Natural killer cell (primary cell): ENCODE measurements around the gene KCTD7. TPM values are rescaled to one million over a fixed set of nuclear protein-coding genes. Genes with fewer than 3 reads are reported as not detected.

Source experiments
- ATAC-seq, 3 donors: fragments of 150-1000 bp in 2 of 3; fragments of 200-7000 bp in 1 of 3; cut with Tn5 transposase; 1 replicate in 1 of 3; 2 replicates in 2 of 3; pipeline ENCODE4 v1.10.0; 2021; ENCODE audit warnings: mild to moderate bottlenecking in 2 of 3, moderate library complexity in 2 of 3
- DNase-seq, 2 donors: peaks; one replicate each; pipeline versions ENCODE4 v3.0.0 to v3.0.0-alpha.2; 2013 to 2021; ENCODE audit warnings: mixed read lengths in 1 of 2
- H3K27ac ChIP-seq: one replicate; pipeline ENCODE4 v1.5.1; 2013; ENCODE audit warnings: mild to moderate bottlenecking, low read length
- H3K27me3 ChIP-seq: one replicate; pipeline ENCODE4 v1.6.1; 2013; ENCODE audit warnings: low read length; ENCODE audit not compliant: control insufficient read depth, insufficient read depth
- H3K36me3 ChIP-seq: one replicate; pipeline ENCODE4 v1.6.1; 2013; ENCODE audit warnings: low read length; ENCODE audit not compliant: control insufficient read depth, insufficient read depth
- H3K4me1 ChIP-seq: one replicate; pipeline ENCODE4 v1.6.1; 2013; ENCODE audit warnings: low read length; ENCODE audit not compliant: control insufficient read depth, insufficient read depth
- H3K4me3 ChIP-seq: one replicate; pipeline ENCODE4 v1.5.1; 2013; ENCODE audit warnings: low read length
- H3K9me3 ChIP-seq: one replicate; pipeline ENCODE4 v1.6.1; 2013; ENCODE audit warnings: low read length; ENCODE audit not compliant: control insufficient read depth, insufficient read depth
- H3K27ac Mint-ChIP-seq, 2 donors: one replicate each; pipeline ENCODE4 v1.8.0; 2022; ENCODE audit warnings: mild to moderate bottlenecking in 2 of 2, mixed read lengths in 2 of 2, moderate library complexity in 1 of 2
- H3K27me3 Mint-ChIP-seq, 2 donors: one replicate each; pipeline ENCODE4 v1.8.0; 2022; ENCODE audit warnings: low read depth in 2 of 2, mixed read lengths in 2 of 2
- H3K36me3 Mint-ChIP-seq: one replicate; pipeline ENCODE4 v1.8.0; 2022; ENCODE audit warnings: mixed read lengths
- H3K4me1 Mint-ChIP-seq, 2 donors: one replicate each; pipeline ENCODE4 v1.8.0; 2022; ENCODE audit warnings: mixed read lengths in 2 of 2
- H3K4me3 Mint-ChIP-seq: one replicate; pipeline ENCODE4 v1.8.0; 2022; ENCODE audit warnings: mild to moderate bottlenecking, moderate library complexity, mixed read lengths
- H3K9me3 Mint-ChIP-seq, 2 donors: one replicate each; pipeline ENCODE4 v1.8.0; 2022; ENCODE audit warnings: mixed read lengths in 2 of 2
- WGBS: methylation state at CpG from one replicate; pipeline ENCODE4 v1.1.7; 2013; ENCODE audit warnings: missing lambda C conversion rate; ENCODE audit not compliant: insufficient coverage; 5-methylcytosine and 5-hydroxymethylcytosine counted together
- intact Hi-C: fragments of 100-400 bp; cut with micrococcal nuclease; formaldehyde crosslinking; loops from one replicate; pipeline ENCODE4 v1.14.2; 2022
- total RNA-seq, 4 donors: library from RNA; stranded (reverse); fragments of 120-200 nt in 1 of 4; gene quantifications; one replicate each; pipeline versions ENCODE4 v1.2.3 to v1.2.4, GENCODE V29; 2013 to 2022
- TF ChIP-seq, protein P1 (sequence below): fragments of 200-600 bp; IDR thresholded peaks from one replicate; pipeline ENCODE4 v1.8.0; 2022; ENCODE audit warnings: antibody characterized with exemption

Gene KCTD7
- total RNA-seq, 3 donors from 2014 or later (not counting 1 experiment from before 2014, with no cell fraction given), result 29.3 to 33.0 (median 31.7) TPM

DNA sequence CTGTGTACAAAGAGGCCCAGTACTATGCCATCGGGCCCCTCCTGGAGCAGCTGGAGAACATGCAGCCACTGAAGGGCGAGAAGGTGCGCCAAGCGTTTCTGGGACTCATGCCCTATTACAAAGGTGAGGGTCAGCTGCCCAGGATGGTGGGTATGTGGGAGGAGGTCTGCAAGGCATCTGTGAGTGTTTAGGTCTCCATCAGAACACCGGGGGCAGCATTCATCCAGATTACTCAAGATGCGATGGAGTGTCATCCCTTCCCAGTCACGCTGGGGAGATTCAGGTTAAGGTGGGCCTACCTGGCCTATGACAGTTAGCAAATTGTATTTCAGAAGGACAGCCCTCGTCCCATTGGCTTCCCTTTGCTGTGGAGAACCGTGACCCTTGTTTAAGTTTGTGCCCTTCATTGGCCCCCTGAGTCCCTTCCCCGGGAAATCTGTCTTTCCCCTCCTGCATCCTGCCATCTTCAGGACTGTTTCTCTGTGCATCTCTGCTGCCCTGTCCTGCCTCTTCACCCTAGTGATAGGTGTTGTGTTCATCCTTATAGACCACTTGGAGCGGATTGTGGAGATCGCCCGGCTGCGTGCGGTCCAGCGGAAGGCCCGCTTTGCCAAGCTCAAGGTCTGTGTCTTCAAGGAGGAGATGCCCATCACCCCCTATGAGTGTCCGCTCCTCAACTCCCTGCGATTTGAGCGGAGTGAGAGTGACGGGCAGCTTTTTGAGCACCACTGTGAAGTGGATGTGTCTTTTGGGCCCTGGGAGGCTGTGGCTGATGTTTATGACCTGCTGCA is 9.8 kb downstream of the KCTD7 start:
- no peaks in the 10 kb centered on the region for H3K27me3 ChIP-seq
- Mint-ChIP-seq H3K4me1 (peaks cover 6 to 10% of the 10 kb centered on the region in 2 donors), H3K36me3 (peaks cover 13% of the 10 kb centered on the region), H3K27ac (no peak overlapping the region), H3K9me3 (no peaks in the 10 kb centered on the region), H3K27me3 (no peaks in the 10 kb centered on the region), H3K4me3 (no peak overlapping the region)
- H3K9me3 ChIP-seq, result no peaks in the 10 kb centered on the region
- no peak for ATAC-seq
- H3K4me1 ChIP-seq, result peaks cover 15% of the 10 kb centered on the region
- no peak for DNase-seq
- no peak overlapping the region for H3K4me3 ChIP-seq
- TF ChIP-seq, protein P1, sequence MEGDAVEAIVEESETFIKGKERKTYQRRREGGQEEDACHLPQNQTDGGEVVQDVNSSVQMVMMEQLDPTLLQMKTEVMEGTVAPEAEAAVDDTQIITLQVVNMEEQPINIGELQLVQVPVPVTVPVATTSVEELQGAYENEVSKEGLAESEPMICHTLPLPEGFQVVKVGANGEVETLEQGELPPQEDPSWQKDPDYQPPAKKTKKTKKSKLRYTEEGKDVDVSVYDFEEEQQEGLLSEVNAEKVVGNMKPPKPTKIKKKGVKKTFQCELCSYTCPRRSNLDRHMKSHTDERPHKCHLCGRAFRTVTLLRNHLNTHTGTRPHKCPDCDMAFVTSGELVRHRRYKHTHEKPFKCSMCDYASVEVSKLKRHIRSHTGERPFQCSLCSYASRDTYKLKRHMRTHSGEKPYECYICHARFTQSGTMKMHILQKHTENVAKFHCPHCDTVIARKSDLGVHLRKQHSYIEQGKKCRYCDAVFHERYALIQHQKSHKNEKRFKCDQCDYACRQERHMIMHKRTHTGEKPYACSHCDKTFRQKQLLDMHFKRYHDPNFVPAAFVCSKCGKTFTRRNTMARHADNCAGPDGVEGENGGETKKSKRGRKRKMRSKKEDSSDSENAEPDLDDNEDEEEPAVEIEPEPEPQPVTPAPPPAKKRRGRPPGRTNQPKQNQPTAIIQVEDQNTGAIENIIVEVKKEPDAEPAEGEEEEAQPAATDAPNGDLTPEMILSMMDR, result no peak
- 95% methylated on average over 21 of the region's 21 CpGs for WGBS
- H3K27ac ChIP-seq, result no peak overlapping the region
- peaks cover 71% of the 10 kb centered on the region for H3K36me3 ChIP-seq
- intact Hi-C loops, result no loop called here

DNA sequence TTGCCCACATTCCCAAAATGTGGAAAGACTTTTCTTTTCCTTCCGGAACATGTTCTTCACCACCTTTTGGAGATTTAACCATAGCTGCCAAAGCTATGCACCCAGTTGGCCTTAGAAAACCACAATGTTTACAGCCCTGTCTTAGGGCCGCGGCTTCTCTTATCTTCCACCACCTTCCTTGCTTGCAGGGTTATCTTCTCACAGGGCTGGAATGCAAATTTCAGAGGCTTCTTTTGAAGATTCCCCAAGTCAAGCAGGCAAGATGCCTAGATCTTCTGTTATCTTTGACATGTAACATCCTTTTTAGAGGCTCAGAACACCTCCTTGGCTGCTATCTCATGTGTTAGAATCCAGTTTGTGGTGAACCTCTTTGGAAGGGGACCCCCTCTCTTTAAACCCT is 11.1 kb downstream of the KCTD7 start:
- TF ChIP-seq, protein P1, result no peak
- Mint-ChIP-seq H3K27me3 (no peaks in the 10 kb centered on the region), H3K4me3 (no peak overlapping the region), H3K9me3 (no peaks in the 10 kb centered on the region), H3K4me1 (peaks cover 6 to 9% of the 10 kb centered on the region in 2 donors), H3K36me3 (peaks cover 18% of the 10 kb centered on the region), H3K27ac (peak overlapping the region; percentile 12 to 47)
- WGBS, result 84% methylated on average over 3 of the region's 3 CpGs
- H3K27ac ChIP-seq, result no peak overlapping the region
- DNase-seq, result no peak
- intact Hi-C loops, result no loop called here
- peaks cover 72% of the 10 kb centered on the region for H3K36me3 ChIP-seq
- no peak overlapping the region for H3K4me3 ChIP-seq
- peaks cover 7% of the 10 kb centered on the region for H3K4me1 ChIP-seq
- no peak for ATAC-seq
- H3K27me3 ChIP-seq, result no peaks in the 10 kb centered on the region
- no peaks in the 10 kb centered on the region for H3K9me3 ChIP-seq

DNA sequence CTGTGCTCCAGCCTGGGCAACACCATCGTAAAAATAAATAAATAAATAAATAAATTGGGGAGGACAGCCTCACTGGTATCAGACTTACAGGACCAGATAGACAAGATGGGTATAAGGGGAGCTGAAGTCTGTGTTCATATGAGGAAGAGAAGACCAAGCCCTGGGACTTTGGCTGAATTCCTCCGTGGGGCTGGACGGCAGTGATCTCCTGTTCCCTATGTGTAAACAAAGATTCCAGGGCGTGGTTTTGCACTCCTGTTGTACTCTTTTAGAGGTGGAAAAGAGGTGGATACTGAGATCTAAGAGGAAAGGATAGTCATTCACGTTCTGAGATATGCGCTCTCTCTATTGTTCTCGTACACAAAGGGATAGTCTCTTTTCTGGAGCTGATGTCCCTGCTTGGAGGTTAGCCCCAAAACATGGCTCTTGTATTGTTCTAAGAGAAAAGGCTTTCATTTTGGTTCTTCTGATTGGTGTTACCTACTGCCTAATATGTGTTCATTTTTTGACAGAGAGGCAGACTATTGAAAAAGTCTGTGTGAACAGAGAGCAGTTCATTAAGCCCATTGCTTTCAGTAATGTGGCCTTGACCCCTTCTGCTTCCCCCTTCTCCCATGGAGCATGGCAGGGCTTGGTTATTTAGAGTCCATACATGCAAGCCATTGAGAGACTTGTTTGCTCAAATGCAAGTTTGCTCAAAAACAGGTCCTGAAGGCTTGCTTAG is 12.3 kb downstream of the KCTD7 start:
- H3K4me3 Mint-ChIP-seq, result no peak overlapping the region
- TF ChIP-seq, protein P1, result no peak
- H3K4me1 Mint-ChIP-seq, result peaks cover 6 to 9% of the 10 kb centered on the region in 2 donors
- H3K4me1 ChIP-seq, result peaks cover 3% of the 10 kb centered on the region
- H3K27ac Mint-ChIP-seq, result peak overlapping the region in 1 of 2 donors; percentile 35
- intact Hi-C loops, result no loop called here
- H3K27me3 Mint-ChIP-seq, result no peaks in the 10 kb centered on the region
- ATAC-seq (no peak), DNase-seq (no peak)
- H3K9me3 Mint-ChIP-seq, result no peaks in the 10 kb centered on the region
- 94% methylated on average over 6 of the region's 7 CpGs for WGBS
- H3K9me3 ChIP-seq, result no peaks in the 10 kb centered on the region
- H3K4me3 ChIP-seq, result no peak overlapping the region
- peaks cover 18% of the 10 kb centered on the region for H3K36me3 Mint-ChIP-seq
- H3K27me3 ChIP-seq, result no peaks in the 10 kb centered on the region
- no peak overlapping the region for H3K27ac ChIP-seq
- peaks cover 76% of the 10 kb centered on the region for H3K36me3 ChIP-seq
